ENCODE results near the gene SIX5. TPM values are rescaled to one million over a fixed set of nuclear protein-coding genes. Genes with fewer than 3 reads are reported as not detected.

SIX5 gene
- total RNA-seq (2021) (23.6 and 26.7 TPM in 2 replicates), Bru-seq, nascent RNA (percentile 42 among the genes with signal in this experiment), BruChase-seq, experiment 1, labeled RNA remaining after a 2-hour chase (percentile 57 among the genes with signal in this experiment), BruChase-seq, experiment 2, labeled RNA remaining after a 6-hour chase (percentile 56 among the genes with signal in this experiment)
- long read RNA-seq, transcript SIX5-205 (3 exons, 2,943 nt), result major isoform, 9 of 33 reads
- long read RNA-seq, partial matches to known transcripts, result 9 of 33 reads
- long read RNA-seq, other reads (novel, unspliced or antisense), result 13 of 33 reads

DNA sequence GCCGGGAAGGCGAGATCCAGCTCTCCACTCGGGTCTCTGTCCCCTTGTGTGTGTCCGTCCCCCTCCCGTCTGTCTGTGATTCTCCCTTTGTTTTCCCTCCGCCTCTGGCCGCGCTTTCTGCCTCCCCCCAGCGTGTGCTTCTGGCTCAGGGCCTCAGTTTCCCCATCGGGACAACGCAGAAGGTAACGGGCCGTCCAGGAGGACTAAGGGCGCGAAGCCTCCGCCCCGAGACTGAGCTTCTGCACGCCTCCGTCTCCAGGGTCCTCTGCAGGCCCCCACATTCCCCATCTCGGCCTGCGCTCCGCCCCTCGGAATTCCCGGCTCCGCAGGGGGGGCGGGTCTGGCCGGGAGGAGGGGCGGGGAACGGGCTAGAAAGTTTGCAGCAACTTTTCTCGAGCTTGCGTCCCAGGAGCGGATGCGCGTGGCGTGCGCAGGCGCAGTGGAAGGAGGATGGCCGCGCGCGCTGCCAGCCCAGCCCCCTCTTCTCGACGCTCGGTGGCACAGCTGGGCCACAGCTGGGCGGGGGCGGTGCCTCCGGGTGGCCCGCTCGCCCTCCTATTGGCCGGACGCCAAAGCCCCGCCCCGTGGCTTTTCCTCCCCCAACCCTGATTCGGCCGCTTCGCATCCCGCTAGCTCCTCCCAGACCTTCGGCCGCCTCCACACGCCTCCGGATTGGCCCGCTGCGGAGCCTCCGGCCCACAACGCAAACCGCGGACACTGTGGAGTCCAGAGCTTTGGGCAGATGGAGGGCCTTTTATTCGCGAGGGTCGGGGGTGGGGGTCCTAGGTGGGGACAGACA, at the start of gene SIX5:
SIX5 (minus strand) TSS at position 269 of the 799 bp plus-strand sequence. CDS start 408 bp downstream, outside the sequence.
- peak; percentile 99 for DNase-seq (ENCODE audit: low spot score)
- intact Hi-C loops (cut with micrococcal nuclease; ENCODE audit: unreplicated experiment), result no loop called here
- CTCF ChIA-PET, result interaction anchor here (0.6 to 3.0 kb wide), 7 partner anchors 10 to 127 kb away, joined by 3 to 17 read pairs (median 7); no protein-coding TSS in a partner anchor
- no peaks in the 10 kb centered on the region for H3K36me3 ChIP-seq (ENCODE audit: insufficient read depth, low read length, poor library complexity, severe bottlenecking)
- POLR2A ChIA-PET (ENCODE audit: low non-redundant PET), result interaction anchor here (0.5 to 0.9 kb wide), 10 partner anchors 10 to 1580 kb away, joined by 3 to 21 read pairs (median 6); partner anchors contain the start of genes DHX34, DMPK, FBXO46 and QPCTL
- no peaks in the 10 kb centered on the region for H3K9me3 ChIP-seq (ENCODE audit: low read depth, low read length, poor library complexity, severe bottlenecking)
- TF ChIP-seq, protein P1, sequence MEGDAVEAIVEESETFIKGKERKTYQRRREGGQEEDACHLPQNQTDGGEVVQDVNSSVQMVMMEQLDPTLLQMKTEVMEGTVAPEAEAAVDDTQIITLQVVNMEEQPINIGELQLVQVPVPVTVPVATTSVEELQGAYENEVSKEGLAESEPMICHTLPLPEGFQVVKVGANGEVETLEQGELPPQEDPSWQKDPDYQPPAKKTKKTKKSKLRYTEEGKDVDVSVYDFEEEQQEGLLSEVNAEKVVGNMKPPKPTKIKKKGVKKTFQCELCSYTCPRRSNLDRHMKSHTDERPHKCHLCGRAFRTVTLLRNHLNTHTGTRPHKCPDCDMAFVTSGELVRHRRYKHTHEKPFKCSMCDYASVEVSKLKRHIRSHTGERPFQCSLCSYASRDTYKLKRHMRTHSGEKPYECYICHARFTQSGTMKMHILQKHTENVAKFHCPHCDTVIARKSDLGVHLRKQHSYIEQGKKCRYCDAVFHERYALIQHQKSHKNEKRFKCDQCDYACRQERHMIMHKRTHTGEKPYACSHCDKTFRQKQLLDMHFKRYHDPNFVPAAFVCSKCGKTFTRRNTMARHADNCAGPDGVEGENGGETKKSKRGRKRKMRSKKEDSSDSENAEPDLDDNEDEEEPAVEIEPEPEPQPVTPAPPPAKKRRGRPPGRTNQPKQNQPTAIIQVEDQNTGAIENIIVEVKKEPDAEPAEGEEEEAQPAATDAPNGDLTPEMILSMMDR (conservative IDR thresholded peaks at IDR 0.05; ENCODE audit: low read depth, low read length), result no peak
- no peak for TF ChIP-seq EZH2 (IDR thresholded peaks at IDR 0.05; ENCODE audit: borderline replicate concordance, low read depth, low read length, poor library complexity, severe bottlenecking)
- peak within 1 kb of the TSS; percentile 89 for H3K4me3 ChIP-seq (ENCODE audit: low read depth, low read length, poor library complexity, severe bottlenecking)
- BruUV-seq (replicated peaks), result no TSS peak
- no peaks in the 10 kb centered on the region for H3K27me3 ChIP-seq (replicated peaks; ENCODE audit: insufficient read depth, low read depth, low read length, poor library complexity)
- peak within 1 kb of the TSS; percentile 98 for H3K27ac ChIP-seq (ENCODE audit: low read depth, low read length, poor library complexity, severe bottlenecking)
- H3K4me1 ChIP-seq (ENCODE audit: insufficient read depth, low read length, poor library complexity, severe bottlenecking), result peaks cover 20% of the 10 kb centered on the region

DNA sequence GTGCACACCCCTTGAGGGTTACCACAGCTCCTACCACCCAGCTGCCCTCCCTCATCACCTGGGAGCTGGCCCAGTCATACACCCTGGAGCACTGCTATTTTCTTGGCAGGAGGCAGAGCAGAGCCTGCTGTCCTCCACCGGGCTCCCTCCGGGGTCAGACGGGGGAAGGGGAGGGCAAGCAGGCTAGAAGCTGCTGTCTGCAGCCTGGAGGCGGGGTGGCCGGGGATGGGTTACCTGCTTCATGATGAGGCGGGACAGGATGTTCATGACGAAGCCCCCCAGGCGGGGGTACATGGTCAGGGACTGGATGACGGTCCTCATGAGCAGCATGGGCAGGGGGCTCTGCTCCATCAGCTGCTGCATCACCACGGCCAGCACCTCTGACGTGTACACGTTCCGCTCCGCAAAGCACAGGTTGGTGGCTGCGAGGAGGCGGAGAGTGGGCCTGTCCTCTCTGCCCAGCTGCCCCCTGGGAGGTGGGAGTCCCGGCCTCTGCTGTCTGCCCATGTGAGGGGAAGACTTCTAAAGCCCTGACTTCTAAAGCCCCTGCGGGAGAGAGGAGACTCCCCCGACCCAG, 48.8 kb upstream of the SIX5 start:
- no peak overlapping the region for H3K27ac ChIP-seq (ENCODE audit: low read depth, low read length, poor library complexity, severe bottlenecking)
- DNase-seq (ENCODE audit: low spot score), result no peak
- no peak overlapping the region for H3K4me3 ChIP-seq (ENCODE audit: low read depth, low read length, poor library complexity, severe bottlenecking)
- POLR2A ChIA-PET (ENCODE audit: low non-redundant PET), result no interaction called here
- intact Hi-C loops (cut with micrococcal nuclease; ENCODE audit: unreplicated experiment), result no loop called here
- no peaks in the 10 kb centered on the region for H3K4me1 ChIP-seq (ENCODE audit: insufficient read depth, low read length, poor library complexity, severe bottlenecking)
- BruUV-seq (replicated peaks), result no TSS peak
- H3K27me3 ChIP-seq (replicated peaks; ENCODE audit: insufficient read depth, low read depth, low read length, poor library complexity), result no peaks in the 10 kb centered on the region
- no peaks in the 10 kb centered on the region for H3K9me3 ChIP-seq (ENCODE audit: low read depth, low read length, poor library complexity, severe bottlenecking)
- CTCF ChIA-PET, result interaction anchor here (0.6 kb wide), 1 partner anchor 25 kb away, joined by 3 read pairs; the partner anchor contains the start of gene DMWD
- H3K36me3 ChIP-seq (ENCODE audit: insufficient read depth, low read length, poor library complexity, severe bottlenecking), result peaks cover 14% of the 10 kb centered on the region
- TF ChIP-seq, protein P1 (conservative IDR thresholded peaks at IDR 0.05; ENCODE audit: low read depth, low read length), result no peak
- no peak for TF ChIP-seq EZH2 (IDR thresholded peaks at IDR 0.05; ENCODE audit: borderline replicate concordance, low read depth, low read length, poor library complexity, severe bottlenecking)

DNA sequence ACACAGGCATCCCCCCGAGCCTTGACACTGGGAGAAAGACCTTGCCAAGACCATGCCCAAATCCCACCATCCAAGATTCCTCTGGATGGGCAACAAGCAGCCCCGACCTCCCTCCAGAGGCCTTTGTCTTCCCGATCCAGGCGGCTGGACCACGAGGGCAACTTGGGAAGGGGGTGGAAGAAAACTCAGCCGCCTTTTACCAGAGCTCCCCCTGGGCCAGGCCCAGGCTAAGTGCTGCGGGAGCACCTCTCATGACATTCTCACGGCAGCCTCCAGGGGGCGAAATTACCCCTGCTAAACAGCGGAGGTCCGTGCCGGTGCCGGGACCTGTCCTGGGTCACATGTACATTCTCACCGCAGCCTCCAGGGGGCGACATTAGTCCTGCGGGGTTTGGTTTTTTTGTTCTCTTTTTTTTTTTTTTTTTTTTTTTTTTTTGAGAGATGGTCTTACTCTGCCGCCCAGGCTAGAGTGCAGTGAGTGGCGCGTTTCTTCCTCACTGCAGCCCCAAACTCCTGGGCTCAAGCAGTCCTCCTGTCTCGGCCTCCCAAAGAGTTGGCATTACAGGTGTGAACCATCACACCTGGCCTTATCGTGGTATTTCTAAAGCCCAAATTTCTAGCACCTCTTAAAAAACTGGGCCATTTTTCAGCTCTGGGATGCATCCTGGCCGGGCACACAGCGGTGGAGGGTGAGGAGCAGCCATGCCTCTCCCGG, 48.1 kb upstream of the SIX5 start:
- Histone ChIP-seq H3K9me3 (ENCODE audit: low read depth, low read length, poor library complexity, severe bottlenecking) (no peaks in the 10 kb centered on the region), H3K36me3 (ENCODE audit: insufficient read depth, low read length, poor library complexity, severe bottlenecking) (peaks cover 11% of the 10 kb centered on the region), H3K27ac (ENCODE audit: low read depth, low read length, poor library complexity, severe bottlenecking) (no peak overlapping the region), H3K4me3 (ENCODE audit: low read depth, low read length, poor library complexity, severe bottlenecking) (no peak overlapping the region), H3K4me1 (ENCODE audit: insufficient read depth, low read length, poor library complexity, severe bottlenecking) (no peaks in the 10 kb centered on the region), H3K27me3 (replicated peaks; ENCODE audit: insufficient read depth, low read depth, low read length, poor library complexity) (no peaks in the 10 kb centered on the region)
- peak; percentile 96 for DNase-seq (ENCODE audit: low spot score)
- TF ChIP-seq EZH2 (IDR thresholded peaks at IDR 0.05; ENCODE audit: borderline replicate concordance, low read depth, low read length, poor library complexity, severe bottlenecking), result no peak
- TF ChIP-seq, protein P1 (conservative IDR thresholded peaks at IDR 0.05; ENCODE audit: low read depth, low read length), result peak; percentile 99
- BruUV-seq (replicated peaks), result no TSS peak
- POLR2A ChIA-PET (ENCODE audit: low non-redundant PET), result no interaction called here
- intact Hi-C loops (cut with micrococcal nuclease; ENCODE audit: unreplicated experiment), result no loop called here
- CTCF ChIA-PET, result interaction anchor here (0.6 to 1.1 kb wide), 18 partner anchors 10 to 1034 kb away, joined by 3 to 17 read pairs (median 8); partner anchors contain the start of genes DMWD and SYMPK

Measured in A673 (cell line).